HepG2 (cell line): ENCODE results near the gene C14orf180. TPM values are rescaled to one million over a fixed set of nuclear protein-coding genes. Genes with fewer than 3 reads are reported as not detected.

ENCODE experiments used
- HNRNPUL1 ChIP-seq: fragments of 200-400 bp; formaldehyde crosslinking; IDR thresholded peaks from 2 replicates; pipeline ENCODE4 v1.6.1; 2017; ENCODE audit warnings: low read depth, mild to moderate bottlenecking, low read length, moderate library complexity
- MAFK ChIP-seq, 2 experiments: IDR thresholded peaks in 1 of 2; conservative IDR thresholded peaks in 1 of 2; 2 replicates each; pipeline ENCODE4 v1.6.1; 2011; ENCODE audit warnings: improper control_type of control experiment in 2 of 2, low read length in 2 of 2
- MLLT10 ChIP-seq: sonication (generic); formaldehyde crosslinking; IDR thresholded peaks from 2 replicates; pipeline ENCODE4 v1.4.0; 2020; ENCODE audit warnings: missing genetic modification reagents
- ZMYM3 ChIP-seq: sonication (generic); formaldehyde crosslinking; IDR thresholded peaks from 2 replicates; pipeline ENCODE4 v1.5.1; 2020; ENCODE audit warnings: mild to moderate bottlenecking, missing genetic modification reagents
- ZNF609 ChIP-seq: sonication (generic); formaldehyde crosslinking; IDR thresholded peaks from 2 replicates; pipeline ENCODE4 v1.4.0; 2020; ENCODE audit warnings: mild to moderate bottlenecking, missing genetic modification reagents, borderline replicate concordance
- ZSCAN25 ChIP-seq: sonication (generic); formaldehyde crosslinking; IDR thresholded peaks from 2 replicates; pipeline ENCODE4 v1.8.0; 2022; ENCODE audit warnings: mild to moderate bottlenecking, missing genetic modification reagents
- polyA plus RNA-seq, 8 experiments: library from polyadenylated mRNA; depleted of rRNA in 3 of 8; stranded (reverse) in 7 of 8; unstranded in 1 of 8; fragments of >200 nt; fragmentation: Illumina TruSeq in 4 of 8; extraction: Trizol in 4 of 8; gene quantifications; 2 replicates each; pipeline versions ENCODE4 v1.2.1 to v1.2.3, GENCODE V29; 2011 to 2016; ENCODE audit warnings: low read depth in 4 of 8, missing spikeins in 1 of 8, mixed read lengths in 1 of 8; ENCODE audit not compliant: insufficient read depth in 1 of 8
- total RNA-seq, 5 experiments: library from RNA; depleted of rRNA; stranded (reverse); fragments of >200 nt; fragmentation: Illumina TruSeq; extraction: Trizol; gene quantifications; 2 replicates each; pipeline ENCODE4 v1.2.3, GENCODE V29; 2016; ENCODE audit warnings: low read depth in 1 of 5
- TF ChIP-seq, protein P1 (sequence below): fragments of 450-650 bp; IDR thresholded peaks from 2 replicates; pipeline ENCODE4 v1.6.1; 2016
- TF ChIP-seq, protein P2 (sequence below): sonication (generic); formaldehyde crosslinking; IDR thresholded peaks from 2 replicates; pipeline ENCODE4 v1.4.0; 2020; ENCODE audit warnings: missing genetic modification reagents

C14orf180 gene
- total and polyA plus RNA-seq, 2 of the 13 experiments (the other 11 are each of a cell fraction or from before 2014, with no cell fraction given), result not detected

DNA sequence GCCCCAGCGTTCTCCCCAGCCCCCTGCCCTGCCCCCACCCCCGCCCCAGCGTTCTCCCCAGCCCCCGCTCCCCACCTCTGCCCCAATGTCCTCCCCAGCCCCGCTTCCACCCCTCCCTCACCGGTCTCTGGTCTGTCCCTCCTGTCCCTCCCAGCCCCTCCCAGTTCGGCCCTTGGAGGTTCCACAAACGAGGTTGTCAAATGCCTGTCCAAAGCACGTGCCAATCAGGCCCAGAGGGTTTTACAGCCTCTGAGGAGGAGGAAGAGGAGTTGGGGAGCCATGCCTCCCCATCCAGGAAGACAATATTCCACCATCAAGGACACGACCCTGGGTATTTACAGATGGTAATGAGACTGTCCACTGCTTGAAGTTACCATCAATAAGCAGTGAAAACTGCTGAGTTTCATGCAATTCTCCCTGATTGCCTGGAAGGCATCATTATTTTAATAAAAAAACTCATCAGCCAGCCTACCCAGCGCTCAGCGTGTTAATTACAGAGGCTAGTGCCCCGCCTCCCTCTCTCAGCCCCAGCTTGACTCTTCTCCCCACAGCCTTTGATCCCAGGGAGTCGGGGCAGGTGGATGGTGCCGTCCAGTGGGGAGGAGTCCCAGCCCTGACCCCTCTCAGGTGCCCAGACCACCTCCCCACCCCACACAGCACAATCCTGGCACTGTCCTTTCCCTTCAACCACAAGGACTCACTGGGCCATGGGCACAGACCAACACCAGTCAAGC lies 30.6 kb upstream of the C14orf180 start (continued):
- no peak for TF ChIP-seq ZNF609 (CRISPR knock-in tag)
- TF ChIP-seq HNRNPUL1, result no peak
- TF ChIP-seq MLLT10 (CRISPR knock-in tag), result no peak
- TF ChIP-seq ZMYM3 (CRISPR knock-in tag), result no peak
- TF ChIP-seq ZSCAN25 (CRISPR knock-in tag), result no peak
- TF ChIP-seq, protein P1, sequence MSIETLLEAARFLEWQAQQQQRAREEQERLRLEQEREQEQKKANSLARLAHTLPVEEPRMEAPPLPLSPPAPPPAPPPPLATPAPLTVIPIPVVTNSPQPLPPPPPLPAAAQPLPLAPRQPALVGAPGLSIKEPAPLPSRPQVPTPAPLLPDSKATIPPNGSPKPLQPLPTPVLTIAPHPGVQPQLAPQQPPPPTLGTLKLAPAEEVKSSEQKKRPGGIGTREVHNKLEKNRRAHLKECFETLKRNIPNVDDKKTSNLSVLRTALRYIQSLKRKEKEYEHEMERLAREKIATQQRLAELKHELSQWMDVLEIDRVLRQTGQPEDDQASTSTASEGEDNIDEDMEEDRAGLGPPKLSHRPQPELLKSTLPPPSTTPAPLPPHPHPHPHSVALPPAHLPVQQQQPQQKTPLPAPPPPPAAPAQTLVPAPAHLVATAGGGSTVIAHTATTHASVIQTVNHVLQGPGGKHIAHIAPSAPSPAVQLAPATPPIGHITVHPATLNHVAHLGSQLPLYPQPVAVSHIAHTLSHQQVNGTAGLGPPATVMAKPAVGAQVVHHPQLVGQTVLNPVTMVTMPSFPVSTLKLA, result no peak
- no peak for TF ChIP-seq MAFK (conservative IDR thresholded peaks at IDR 0.05 in 1 of 2, IDR thresholded peaks at IDR 0.05 in 1 of 2; ENCODE audit: low read length in 2 of 2)
- TF ChIP-seq, protein P2, sequence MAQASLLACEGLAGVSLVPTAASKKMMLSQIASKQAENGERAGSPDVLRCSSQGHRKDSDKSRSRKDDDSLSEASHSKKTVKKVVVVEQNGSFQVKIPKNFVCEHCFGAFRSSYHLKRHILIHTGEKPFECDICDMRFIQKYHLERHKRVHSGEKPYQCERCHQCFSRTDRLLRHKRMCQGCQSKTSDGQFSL (CRISPR knock-in tag), result no peak
